HG02759 (cell line): Measurements from ENCODE around the gene PGR.
"Not testable (repeated sequence)": the region's sequence is repeated elsewhere in the genome, so short reads cannot be mapped to it uniquely, and the experiment has no call there.

ENCODE experiments used
- ATAC-seq: cut with Tn5 transposase; IDR thresholded peaks from one replicate; pipeline ENCODE4 v1.9.1; 2021; ENCODE audit warnings: mild to moderate bottlenecking, moderate library complexity; ENCODE audit not compliant: unreplicated experiment

The PGR gene

DNA sequence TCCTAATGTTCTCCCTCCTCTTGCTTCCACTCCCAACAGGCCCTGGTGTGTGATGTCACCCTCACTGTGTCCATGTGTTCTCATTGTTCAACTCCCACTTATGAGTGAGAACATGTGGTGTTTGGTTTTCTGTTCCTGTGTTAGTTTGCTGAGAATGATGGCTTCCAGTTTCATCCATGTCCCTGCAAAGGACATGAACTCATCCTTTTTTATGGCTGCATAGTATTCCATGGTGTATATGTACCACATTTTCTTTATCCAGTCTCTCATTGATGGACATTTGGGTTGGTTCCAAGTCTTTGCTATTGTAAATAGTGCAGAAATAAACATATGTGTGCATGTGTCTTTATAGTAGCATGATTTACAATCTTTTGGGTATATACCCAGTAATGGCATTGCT is 115.9 kb downstream of the PGR start:
- ATAC-seq = not testable (repeated sequence)

DNA sequence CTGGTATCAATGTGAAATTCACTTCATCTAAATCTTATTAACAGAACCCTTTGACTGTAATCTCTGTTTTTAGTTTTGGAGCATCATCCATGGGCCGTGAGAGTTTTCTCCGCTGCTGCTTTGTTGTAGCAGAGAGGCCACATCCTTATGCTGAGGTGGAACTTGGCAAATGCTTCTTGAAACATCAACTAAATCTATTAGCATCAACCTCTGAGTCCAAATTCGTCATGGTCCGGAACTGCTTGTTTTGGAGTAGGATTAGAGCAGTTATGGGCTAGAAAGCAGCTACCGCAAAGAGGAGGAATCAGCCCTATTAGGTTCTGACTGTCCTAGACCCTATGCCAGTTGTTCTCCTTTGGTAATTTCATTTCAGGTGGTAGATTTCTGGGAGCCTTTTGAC is 117.7 kb downstream of the PGR start:
- no peak for ATAC-seq

DNA sequence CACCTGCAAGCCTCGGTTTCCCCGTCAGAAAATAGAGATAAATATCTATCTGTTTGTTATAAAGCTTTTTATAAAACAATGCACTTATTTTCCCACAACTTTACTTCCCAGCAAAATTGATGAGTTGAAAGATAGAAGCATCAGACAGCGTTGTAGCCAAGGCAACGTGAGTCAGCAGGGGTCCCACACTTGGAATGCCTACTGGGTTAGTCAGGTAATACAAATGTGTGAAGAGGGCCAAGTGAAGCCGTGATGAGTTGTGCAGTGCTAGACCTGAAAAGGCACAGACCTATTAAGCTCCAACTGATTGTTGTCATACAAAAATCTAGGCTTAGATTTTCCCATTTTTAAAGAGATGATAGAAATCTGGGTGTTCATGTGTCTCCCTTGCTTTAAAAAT is 118.7 kb downstream of the PGR start:
- ATAC-seq = no peak

DNA sequence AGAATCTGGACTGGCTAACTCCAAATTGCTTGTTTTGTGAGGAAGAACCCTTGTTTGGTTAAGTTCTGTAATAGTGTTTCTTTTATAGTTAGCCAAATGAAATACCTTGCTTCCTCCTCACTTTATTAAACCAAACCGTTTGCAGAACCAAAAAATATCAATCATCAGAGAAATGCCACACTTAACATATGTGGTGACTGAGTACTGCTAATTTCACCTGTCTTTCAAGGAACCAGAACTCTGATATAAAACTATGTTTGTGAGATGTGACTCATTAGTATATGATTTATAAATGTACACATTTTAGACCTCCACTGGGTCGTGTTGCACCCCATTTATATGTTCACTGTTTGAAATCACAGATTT is 119.9 kb downstream of the PGR start:
- no peak for ATAC-seq

DNA sequence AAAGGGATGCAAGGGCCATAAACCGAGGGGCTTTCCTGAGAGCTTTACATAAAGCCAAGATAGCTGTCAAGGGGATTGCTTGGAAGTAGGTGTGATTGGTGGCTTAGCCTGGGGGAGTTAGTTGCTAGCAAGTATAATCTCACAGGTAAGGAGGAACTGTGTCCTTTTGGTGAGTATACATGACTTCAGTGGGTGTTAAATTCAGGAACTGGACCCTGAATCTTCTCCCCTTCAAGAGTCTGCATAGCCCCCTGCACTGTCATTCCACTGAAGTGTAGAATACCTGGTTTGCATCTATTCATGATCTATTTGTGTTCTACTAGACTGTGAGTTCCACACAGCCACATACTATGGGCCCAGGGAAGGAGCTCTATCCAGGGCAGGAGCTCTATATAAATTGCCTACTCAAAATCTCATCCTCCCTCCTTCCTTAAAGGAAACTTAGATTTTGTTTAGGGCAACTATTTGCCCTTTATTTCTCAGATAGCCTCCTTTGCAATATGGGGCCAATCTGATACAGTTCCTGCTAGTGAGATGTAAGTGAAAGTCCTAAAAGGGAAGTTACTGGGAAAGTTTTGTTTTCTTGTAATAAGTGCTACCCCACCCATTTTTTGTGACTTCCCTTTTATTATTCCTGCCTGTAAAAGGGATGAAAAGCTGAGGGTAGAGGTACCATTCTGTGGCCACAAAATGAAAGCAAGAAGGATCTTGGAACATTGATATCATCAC is 120.5 kb downstream of the PGR start:
- no peak for ATAC-seq

DNA sequence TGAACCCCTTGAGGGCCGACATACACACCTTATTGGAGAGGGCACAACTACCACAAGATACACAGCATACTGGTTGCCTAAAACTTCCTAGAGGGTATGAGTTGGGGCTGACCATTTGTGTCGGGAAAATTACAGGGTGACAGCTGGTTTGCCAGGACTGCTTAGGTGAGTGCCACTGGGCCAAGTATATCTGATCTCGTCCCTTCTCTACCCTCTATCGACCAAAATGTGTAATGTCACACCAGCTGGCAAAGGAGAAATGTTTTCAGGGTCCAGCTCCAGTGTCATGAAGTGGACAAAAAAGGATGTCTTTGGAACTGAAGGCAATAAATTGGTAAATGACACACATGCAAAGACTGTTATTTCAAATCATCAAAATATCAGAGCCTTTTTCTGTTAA is 126.1 kb downstream of the PGR start:
- ATAC-seq = peak; percentile 52

DNA sequence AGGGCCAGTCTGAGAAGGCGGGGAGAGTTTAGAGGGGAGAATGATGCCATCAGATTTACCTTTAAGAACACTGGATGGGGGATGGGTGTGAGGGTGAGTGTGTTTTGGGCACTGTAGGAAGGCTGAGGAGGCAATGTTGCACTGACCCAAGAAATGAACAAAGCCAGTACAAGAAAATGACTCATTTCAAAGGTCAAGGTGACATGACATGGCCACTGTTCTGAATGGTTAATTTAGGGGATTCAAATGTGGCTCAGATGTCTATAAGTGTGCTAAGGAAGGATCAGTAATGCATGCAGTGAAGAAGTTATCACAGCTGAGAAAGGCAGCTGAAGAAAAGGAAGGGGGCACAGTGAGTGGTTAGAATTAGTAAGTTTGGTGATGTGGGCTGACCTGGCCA is 129.9 kb downstream of the PGR start:
- ATAC-seq = no peak

DNA sequence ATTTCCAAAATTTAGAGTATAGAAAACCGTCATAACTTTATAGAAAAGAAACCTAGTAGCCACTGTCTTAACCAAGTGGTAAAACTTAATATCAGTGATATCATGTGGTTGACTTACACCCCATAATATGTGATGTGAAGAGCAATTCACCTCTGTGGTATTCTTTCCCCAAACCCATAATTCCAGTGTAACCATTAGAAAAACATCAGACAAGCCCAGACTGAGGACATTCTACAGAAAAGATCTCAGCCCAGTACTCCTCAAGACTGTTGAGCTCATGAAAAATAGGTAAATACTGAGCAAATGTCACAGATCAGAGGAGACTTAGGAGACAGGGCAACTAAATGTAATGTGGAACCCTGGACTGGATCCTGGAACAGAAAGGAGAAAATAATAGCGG is 134.6 kb downstream of the PGR start:
- ATAC-seq = no peak

DNA sequence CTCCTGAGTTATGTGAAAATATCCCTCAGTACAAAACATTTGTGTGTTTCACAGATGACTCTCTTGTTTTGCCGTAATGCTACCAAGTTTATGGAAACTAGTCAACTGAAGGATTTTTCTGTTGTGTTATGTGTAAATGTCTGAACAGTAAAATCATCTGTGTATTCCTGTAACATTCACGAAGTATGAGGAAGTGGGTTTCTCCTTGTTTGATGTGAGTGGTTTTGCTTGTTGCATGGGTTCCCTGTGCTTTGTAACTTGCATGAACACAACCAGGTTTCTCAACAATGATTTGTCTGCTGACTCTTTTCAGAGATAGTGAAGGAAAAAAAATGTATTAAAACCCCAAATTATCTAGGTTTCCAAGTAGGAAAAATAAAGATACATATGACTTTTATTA is 138.1 kb downstream of the PGR start:
- ATAC-seq = no peak

DNA sequence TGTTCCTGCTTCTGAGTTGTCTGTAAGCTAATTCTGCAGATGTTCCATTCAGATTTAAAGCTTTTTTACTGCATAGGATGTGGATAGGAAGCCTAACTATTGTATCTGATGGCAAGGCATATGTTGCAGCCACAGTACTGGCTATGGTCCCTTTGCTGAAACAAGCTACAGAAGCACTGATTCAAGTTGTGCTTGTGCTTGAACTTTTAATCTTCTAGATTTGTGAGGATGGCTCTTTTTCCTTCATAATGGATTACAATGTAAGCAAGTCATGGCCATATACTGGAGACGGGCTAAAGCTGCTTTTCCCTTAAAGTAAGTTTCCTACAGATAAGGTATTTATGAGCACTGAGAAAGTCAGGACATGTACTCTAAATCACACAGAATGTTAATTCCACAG is 138.7 kb downstream of the PGR start:
- no peak for ATAC-seq

DNA sequence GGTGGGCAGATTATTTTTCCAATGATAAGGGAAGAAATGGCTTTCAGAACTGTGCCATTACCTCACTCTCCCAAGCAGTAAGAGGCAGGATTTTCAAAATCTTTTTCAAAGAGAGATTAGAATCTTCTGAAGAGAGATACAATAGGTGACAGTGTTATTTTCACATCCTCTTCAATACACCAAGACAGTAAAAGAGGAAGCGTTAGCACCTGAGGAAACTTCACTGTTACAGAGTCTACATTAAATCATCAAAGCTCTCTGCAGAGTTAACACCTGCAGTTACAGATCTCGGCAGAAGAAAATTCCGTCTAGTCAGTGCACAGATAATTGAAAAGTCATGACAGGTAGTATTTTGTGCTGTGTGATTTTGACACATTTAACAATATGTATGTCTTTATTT is 144.9 kb downstream of the PGR start:
- peak; percentile 62 for ATAC-seq

DNA sequence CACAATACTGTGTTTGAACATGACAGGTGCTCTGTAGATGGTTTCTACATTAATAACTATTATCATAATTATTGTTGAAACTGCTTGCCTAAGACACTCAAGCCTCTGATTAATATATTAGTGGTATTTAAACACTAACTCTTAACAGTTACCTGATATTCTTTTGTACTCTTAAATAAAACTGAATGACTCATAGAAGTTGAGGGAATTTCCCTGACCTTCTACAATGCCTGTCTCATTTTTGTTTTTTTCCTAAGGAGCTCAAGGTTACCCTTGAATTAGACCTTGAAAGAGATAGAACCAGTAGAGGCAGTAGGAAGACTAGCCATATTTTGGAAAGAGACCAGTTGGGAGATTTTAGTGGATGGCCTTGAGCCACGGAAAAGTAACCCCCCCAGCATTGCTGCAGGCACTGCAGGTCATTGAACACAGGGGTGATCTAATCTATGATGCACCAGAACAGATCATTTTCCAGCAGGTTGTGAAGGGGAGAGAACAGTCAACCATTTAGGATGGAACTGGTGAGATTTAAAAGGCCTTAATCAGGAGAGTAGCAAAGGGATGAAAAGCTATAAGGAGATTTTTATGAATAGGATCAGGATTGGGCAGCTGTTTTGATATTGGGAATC is 148.3 kb downstream of the PGR start:
- ATAC-seq = no peak

DNA sequence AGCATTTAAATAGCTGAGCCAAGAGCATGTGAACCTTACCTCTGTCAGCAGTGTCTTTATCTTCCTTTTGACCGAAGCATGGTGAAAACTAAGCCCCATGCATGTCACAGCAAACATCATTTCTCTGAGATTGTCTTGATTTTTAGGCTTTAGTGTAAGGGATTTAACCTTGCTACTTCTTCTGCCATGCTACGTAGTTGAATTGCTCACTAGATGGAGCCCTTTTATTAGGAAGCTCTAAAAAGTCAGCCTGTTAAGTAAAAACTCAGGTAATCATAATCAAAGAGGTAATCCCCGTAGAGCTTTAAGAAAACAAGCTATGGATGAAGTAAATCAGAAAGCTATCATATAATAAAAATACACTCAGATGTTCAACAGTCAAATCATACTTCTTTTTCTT is 149.5 kb downstream of the PGR start:
- ATAC-seq = no peak
